ENCODE results near the gene PLEKHG3.

DNA sequence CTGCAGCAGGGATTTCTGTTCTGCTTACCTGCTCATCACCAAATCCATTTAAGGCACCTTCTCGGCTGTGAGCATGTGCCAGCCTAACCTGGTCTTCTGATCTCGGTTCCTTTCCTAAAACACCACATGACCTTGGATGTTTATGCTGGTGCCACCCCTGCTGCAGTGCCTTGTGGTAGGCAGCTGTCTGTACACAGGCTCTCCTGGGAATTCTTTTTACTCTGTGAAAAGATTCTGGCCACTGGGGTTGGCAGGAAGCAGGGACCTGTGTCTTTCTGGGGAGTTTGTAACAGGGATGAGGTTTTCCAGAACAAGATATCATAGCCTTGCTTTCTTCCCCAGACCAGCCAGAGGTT is 10.4 kb upstream of the PLEKHG3 start:
- TF ChIP-seq, protein P1, sequence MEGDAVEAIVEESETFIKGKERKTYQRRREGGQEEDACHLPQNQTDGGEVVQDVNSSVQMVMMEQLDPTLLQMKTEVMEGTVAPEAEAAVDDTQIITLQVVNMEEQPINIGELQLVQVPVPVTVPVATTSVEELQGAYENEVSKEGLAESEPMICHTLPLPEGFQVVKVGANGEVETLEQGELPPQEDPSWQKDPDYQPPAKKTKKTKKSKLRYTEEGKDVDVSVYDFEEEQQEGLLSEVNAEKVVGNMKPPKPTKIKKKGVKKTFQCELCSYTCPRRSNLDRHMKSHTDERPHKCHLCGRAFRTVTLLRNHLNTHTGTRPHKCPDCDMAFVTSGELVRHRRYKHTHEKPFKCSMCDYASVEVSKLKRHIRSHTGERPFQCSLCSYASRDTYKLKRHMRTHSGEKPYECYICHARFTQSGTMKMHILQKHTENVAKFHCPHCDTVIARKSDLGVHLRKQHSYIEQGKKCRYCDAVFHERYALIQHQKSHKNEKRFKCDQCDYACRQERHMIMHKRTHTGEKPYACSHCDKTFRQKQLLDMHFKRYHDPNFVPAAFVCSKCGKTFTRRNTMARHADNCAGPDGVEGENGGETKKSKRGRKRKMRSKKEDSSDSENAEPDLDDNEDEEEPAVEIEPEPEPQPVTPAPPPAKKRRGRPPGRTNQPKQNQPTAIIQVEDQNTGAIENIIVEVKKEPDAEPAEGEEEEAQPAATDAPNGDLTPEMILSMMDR (conservative IDR thresholded peaks at IDR 0.05; ENCODE audit: low read depth in 2 of 2) = no peak
- TF ChIP-seq EZH2phosphoT487 (IDR thresholded peaks at IDR 0.05; ENCODE audit: unreplicated experiment) (no peak), EZH2 (IDR thresholded peaks at IDR 0.05; ENCODE audit: low read depth, unreplicated experiment) (no peak), STAT1 (IDR thresholded peaks at IDR 0.05; ENCODE audit: unreplicated experiment) (no peak)
- TF ChIP-seq, protein P2, sequence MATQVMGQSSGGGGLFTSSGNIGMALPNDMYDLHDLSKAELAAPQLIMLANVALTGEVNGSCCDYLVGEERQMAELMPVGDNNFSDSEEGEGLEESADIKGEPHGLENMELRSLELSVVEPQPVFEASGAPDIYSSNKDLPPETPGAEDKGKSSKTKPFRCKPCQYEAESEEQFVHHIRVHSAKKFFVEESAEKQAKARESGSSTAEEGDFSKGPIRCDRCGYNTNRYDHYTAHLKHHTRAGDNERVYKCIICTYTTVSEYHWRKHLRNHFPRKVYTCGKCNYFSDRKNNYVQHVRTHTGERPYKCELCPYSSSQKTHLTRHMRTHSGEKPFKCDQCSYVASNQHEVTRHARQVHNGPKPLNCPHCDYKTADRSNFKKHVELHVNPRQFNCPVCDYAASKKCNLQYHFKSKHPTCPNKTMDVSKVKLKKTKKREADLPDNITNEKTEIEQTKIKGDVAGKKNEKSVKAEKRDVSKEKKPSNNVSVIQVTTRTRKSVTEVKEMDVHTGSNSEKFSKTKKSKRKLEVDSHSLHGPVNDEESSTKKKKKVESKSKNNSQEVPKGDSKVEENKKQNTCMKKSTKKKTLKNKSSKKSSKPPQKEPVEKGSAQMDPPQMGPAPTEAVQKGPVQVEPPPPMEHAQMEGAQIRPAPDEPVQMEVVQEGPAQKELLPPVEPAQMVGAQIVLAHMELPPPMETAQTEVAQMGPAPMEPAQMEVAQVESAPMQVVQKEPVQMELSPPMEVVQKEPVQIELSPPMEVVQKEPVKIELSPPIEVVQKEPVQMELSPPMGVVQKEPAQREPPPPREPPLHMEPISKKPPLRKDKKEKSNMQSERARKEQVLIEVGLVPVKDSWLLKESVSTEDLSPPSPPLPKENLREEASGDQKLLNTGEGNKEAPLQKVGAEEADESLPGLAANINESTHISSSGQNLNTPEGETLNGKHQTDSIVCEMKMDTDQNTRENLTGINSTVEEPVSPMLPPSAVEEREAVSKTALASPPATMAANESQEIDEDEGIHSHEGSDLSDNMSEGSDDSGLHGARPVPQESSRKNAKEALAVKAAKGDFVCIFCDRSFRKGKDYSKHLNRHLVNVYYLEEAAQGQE (IDR thresholded peaks at IDR 0.05; ENCODE audit: unreplicated experiment) = no peak
